AG10803 (cell line): ENCODE data around the gene LEF1.
A peak's percentile ranks its signal among the peaks of the same experiment; 100 is the strongest.

Experiments used
- DNase-seq: peaks from one replicate; pipeline ENCODE4 v3.0.0; 2010; ENCODE audit warnings: low read depth
- H3K4me3 ChIP-seq: 2 replicates; pipeline ENCODE4 v1.5.1; 2011; ENCODE audit warnings: mild to moderate bottlenecking, low read length, control low read depth
- TF ChIP-seq, protein P1 (sequence below): conservative IDR thresholded peaks from 2 replicates; pipeline ENCODE4 v1.5.1; 2011; ENCODE audit warnings: mild to moderate bottlenecking, low read length, control low read depth, inconsistent platforms

Gene LEF1

DNA sequence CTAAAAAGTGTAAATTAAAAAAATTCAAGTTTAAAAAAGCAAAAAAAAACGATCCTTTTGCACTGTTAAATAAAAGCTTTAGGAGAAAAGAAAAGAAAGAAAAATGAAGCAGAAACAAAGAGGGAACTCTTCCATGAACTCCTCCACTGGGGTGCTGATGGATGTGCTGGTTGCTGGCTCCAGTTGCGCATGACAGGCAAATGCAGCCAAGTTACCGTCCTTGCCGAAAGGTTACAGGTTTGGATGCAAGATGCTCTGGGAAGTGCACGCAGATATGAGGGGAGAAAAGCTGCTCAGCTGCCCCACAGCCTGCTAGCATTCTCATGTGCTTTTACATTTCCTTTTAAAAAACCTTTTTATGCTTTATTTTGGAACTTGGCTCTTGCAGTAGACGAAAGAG lies 120.6 kb downstream of the LEF1 start:
- TF ChIP-seq, protein P1, sequence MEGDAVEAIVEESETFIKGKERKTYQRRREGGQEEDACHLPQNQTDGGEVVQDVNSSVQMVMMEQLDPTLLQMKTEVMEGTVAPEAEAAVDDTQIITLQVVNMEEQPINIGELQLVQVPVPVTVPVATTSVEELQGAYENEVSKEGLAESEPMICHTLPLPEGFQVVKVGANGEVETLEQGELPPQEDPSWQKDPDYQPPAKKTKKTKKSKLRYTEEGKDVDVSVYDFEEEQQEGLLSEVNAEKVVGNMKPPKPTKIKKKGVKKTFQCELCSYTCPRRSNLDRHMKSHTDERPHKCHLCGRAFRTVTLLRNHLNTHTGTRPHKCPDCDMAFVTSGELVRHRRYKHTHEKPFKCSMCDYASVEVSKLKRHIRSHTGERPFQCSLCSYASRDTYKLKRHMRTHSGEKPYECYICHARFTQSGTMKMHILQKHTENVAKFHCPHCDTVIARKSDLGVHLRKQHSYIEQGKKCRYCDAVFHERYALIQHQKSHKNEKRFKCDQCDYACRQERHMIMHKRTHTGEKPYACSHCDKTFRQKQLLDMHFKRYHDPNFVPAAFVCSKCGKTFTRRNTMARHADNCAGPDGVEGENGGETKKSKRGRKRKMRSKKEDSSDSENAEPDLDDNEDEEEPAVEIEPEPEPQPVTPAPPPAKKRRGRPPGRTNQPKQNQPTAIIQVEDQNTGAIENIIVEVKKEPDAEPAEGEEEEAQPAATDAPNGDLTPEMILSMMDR: no peak
- no peak overlapping the region for H3K4me3 ChIP-seq
- no peak for DNase-seq

- H3K4me3 ChIP-seq: no peak overlapping the region
- DNase-seq: no peak
- TF ChIP-seq, protein P1: no peak
Observed at GRCh38 chr4:108047199-108047598, 121.5 kb downstream of the LEF1 start.

DNA sequence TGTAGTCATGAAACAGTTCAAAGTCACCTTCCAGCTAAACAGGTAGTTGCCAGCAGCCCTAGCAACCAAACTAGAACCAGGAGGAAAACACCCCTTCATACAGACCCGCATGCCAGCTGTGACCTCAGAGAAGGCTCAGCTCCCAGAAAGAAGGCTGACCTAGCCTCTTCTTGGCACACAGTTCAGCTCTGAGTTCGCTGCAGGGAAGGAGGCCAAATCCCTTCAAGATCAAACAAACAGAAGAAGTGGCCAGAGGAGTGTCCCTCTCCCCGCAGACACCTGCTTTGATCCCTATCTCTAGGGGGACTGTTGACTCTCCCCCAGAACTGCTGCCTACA lies 123.1 kb downstream of the LEF1 start:
- TF ChIP-seq, protein P1: no peak
- peak; percentile 26 for DNase-seq
- H3K4me3 ChIP-seq: no peak overlapping the region

GRCh38 chr4:108044951-108045686 lies 123.6 kb downstream of the LEF1 start:
- TF ChIP-seq, protein P1: no peak
- no peak overlapping the region for H3K4me3 ChIP-seq
- no peak for DNase-seq

GRCh38 chr4:108043526-108043925 lies 125.2 kb downstream of the LEF1 start:
- peak; percentile 39 for DNase-seq
- H3K4me3 ChIP-seq: no peak overlapping the region
- TF ChIP-seq, protein P1: no peak

DNA sequence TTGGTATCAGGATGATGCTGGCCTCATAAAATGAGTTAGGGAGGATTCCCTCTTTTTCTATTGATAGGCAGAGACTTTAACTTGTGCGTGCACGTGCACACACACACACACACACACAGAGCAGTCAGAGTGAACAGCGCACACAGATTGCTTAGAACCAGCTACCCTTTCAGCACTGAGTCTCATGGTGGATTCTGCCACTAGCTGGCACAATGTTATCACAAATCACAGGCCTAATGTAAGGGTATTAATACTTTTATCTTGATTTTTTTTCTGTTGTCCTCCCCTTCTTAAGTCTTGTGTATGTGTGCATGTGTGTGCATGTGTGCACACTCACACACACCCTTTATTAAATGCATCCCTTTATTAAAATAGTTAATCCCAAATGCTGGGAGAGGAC lies 125.8 kb downstream of the LEF1 start:
- no peak for DNase-seq
- TF ChIP-seq, protein P1: no peak
- no peak overlapping the region for H3K4me3 ChIP-seq

GRCh38 chr4:108037884-108038283 lies 130.8 kb downstream of the LEF1 start:
- TF ChIP-seq, protein P1: no peak

More at GRCh38 chr4:108037884-108038283, 130.8 kb downstream of the LEF1 start:
- no peak for DNase-seq
- no peak overlapping the region for H3K4me3 ChIP-seq
